Hepatocyte (in vitro differentiated cells): ENCODE measurements around the gene DAGLB.

ENCODE experiments used
- EZH2 ChIP-seq: fragments of 200-600 bp; sonication (generic); IDR thresholded peaks from 2 replicates; pipeline ENCODE4 v1.6.1; 2016; ENCODE audit warnings: antibody characterized with exemption, mild to moderate bottlenecking, borderline replicate concordance
- EZH2phosphoT487 ChIP-seq: fragments of 200-600 bp; sonication (generic); IDR thresholded peaks from one replicate; pipeline ENCODE4 v1.6.1; 2018; ENCODE audit warnings: antibody characterized with exemption, mild to moderate bottlenecking, low read depth, moderate library complexity; ENCODE audit not compliant: unreplicated experiment, severe bottlenecking
- TF ChIP-seq, protein P1 (sequence below): fragments of 200-600 bp; sonication (generic); IDR thresholded peaks from 2 replicates; pipeline ENCODE4 v1.5.1; 2016; ENCODE audit warnings: antibody characterized with exemption, mild to moderate bottlenecking; ENCODE audit not compliant: poor library complexity

DNA sequence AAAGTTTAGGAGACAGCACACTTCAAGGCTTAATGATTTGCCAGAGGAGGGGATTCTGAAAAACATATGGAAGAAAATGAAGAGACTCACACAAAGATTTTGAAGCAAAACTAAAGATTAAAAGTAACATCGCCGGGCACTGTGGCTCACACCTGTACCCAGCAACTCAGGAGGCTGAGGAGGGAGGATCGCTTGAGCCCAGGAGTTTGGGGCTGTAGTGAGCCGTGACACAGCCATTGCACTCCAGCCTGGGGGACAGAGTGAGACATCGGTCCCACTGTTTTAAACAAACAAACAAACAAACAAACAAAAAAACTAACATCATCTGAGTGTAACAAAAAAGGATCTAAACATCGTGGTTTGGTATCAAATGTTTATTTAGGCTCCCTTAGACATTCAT lies 33.7 kb upstream of the DAGLB start:
- TF ChIP-seq EZH2 (no peak), EZH2phosphoT487 (no peak)
- TF ChIP-seq, protein P1, sequence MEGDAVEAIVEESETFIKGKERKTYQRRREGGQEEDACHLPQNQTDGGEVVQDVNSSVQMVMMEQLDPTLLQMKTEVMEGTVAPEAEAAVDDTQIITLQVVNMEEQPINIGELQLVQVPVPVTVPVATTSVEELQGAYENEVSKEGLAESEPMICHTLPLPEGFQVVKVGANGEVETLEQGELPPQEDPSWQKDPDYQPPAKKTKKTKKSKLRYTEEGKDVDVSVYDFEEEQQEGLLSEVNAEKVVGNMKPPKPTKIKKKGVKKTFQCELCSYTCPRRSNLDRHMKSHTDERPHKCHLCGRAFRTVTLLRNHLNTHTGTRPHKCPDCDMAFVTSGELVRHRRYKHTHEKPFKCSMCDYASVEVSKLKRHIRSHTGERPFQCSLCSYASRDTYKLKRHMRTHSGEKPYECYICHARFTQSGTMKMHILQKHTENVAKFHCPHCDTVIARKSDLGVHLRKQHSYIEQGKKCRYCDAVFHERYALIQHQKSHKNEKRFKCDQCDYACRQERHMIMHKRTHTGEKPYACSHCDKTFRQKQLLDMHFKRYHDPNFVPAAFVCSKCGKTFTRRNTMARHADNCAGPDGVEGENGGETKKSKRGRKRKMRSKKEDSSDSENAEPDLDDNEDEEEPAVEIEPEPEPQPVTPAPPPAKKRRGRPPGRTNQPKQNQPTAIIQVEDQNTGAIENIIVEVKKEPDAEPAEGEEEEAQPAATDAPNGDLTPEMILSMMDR = no peak
